DOHH2 (cell line): ENCODE measurements around the gene CTSW.
"Not testable (repeated sequence)": the region's sequence is repeated elsewhere in the genome, so short reads cannot be mapped to it uniquely, and the experiment has no call there.

Source experiments
- H3F3A ChIP-seq: fragments of 200-600 bp; sonication (generic), shearing (Covaris generic); 2 replicates; pipeline ENCODE4 v1.6.0; 2016; ENCODE audit warnings: antibody characterized with exemption, mild to moderate bottlenecking; ENCODE audit not compliant: control insufficient read depth, insufficient read depth
- H3K27ac ChIP-seq: fragments of 200-600 bp; sonication (generic); 2 replicates; pipeline ENCODE4 v1.5.1; 2014; ENCODE audit warnings: low read depth, mild to moderate bottlenecking, low read length, moderate library complexity
- H3K27me3 ChIP-seq: fragments of 200-600 bp; sonication (generic); 2 replicates; pipeline ENCODE4 v1.6.1; 2014; ENCODE audit warnings: mild to moderate bottlenecking, low read length, mixed read lengths; ENCODE audit not compliant: control insufficient read depth
- H3K36me3 ChIP-seq: fragments of 200-600 bp; sonication (generic); 2 replicates; pipeline ENCODE4 v1.6.1; 2014; ENCODE audit warnings: mild to moderate bottlenecking, low read length, moderate library complexity, mixed read lengths; ENCODE audit not compliant: control insufficient read depth
- H3K4me1 ChIP-seq: fragments of 200-600 bp; sonication (generic); 2 replicates; pipeline ENCODE4 v1.6.1; 2014; ENCODE audit warnings: mild to moderate bottlenecking, low read length, mixed read lengths; ENCODE audit not compliant: control insufficient read depth
- H3K4me2 ChIP-seq: fragments of 200-600 bp; sonication (generic); 2 replicates; pipeline ENCODE4 v1.6.0; 2014; ENCODE audit warnings: mild to moderate bottlenecking, low read length, moderate library complexity
- H3K4me3 ChIP-seq: fragments of 200-600 bp; sonication (generic); 2 replicates; pipeline ENCODE4 v1.5.1; 2014; ENCODE audit warnings: mild to moderate bottlenecking, low read length, mixed read lengths
- H3K79me2 ChIP-seq: fragments of 200-600 bp; sonication (generic); 2 replicates; pipeline ENCODE4 v1.6.1; 2014; ENCODE audit warnings: mild to moderate bottlenecking, low read length, mixed read lengths; ENCODE audit not compliant: control insufficient read depth
- H3K9me2 ChIP-seq: fragments of 200-600 bp; sonication (generic); replicated peaks from 2 replicates; pipeline ENCODE4 v1.6.1; 2014; ENCODE audit warnings: mild to moderate bottlenecking, low read length, mixed read lengths; ENCODE audit not compliant: control insufficient read depth
- H3K9me3 ChIP-seq: fragments of 200-600 bp; sonication (generic); 2 replicates; pipeline ENCODE4 v1.6.1; 2014; ENCODE audit warnings: antibody characterized with exemption, low read length, mixed read lengths; ENCODE audit not compliant: control insufficient read depth, insufficient read depth
- H4K20me1 ChIP-seq: fragments of 200-600 bp; sonication (generic); 2 replicates; pipeline ENCODE4 v1.6.0; 2014; ENCODE audit warnings: low read depth, mild to moderate bottlenecking, antibody characterized with exemption, low read length, moderate library complexity; ENCODE audit not compliant: control insufficient read depth, insufficient read depth
- EZH2phosphoT487 ChIP-seq: fragments of 200-600 bp; sonication (generic); IDR thresholded peaks from 2 replicates; pipeline ENCODE4 v1.6.1; 2017; ENCODE audit warnings: borderline replicate concordance, mild to moderate bottlenecking, antibody characterized with exemption, low read length, moderate library complexity, mixed read lengths
- TF ChIP-seq, protein P1 (sequence below): fragments of 200-600 bp; sonication (generic); IDR thresholded peaks from one replicate; pipeline ENCODE4 v1.5.1; 2014; ENCODE audit warnings: antibody characterized with exemption, mild to moderate bottlenecking, low read depth, low read length; ENCODE audit not compliant: poor library complexity, severe bottlenecking

The CTSW gene

DNA sequence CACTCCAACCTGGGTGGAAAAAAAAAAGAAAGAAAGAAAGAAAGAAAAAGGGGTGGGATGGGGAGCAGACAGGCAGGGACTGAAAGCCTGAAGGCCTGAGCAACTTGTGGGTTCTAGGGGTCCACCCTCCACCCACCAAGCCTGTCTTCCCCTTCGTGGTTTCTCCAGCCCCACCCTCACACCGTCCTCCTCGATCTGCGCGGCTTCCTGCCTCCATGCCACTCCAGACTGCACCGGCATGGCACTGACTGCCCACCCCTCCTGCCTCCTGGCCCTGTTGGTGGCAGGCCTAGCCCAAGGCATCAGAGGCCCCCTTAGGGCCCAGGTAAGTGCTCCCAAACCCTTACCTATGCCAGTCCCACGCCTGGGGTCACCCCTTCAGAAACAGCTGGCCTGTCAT is at the start of gene CTSW:
CTSW (plus strand) TSS at position 221 of the 400 bp plus-strand sequence; CDS start at position 239, 18 bp downstream.
- no peaks in the 10 kb centered on the region for H3K27me3 ChIP-seq
- peaks cover 4% of the 10 kb centered on the region for H3K4me1 ChIP-seq
- no peaks in the 10 kb centered on the region for H3K9me2 ChIP-seq
- no peak within 1 kb of the TSS for H3K27ac ChIP-seq
- H3K36me3 ChIP-seq = peaks cover 24% of the 10 kb centered on the region
- no peak for TF ChIP-seq EZH2phosphoT487
- H3K4me3 ChIP-seq = no peak within 1 kb of the TSS
- no peaks in the 10 kb centered on the region for H4K20me1 ChIP-seq
- H3F3A ChIP-seq = no peaks in the 10 kb centered on the region; the same call in 1 of the 2 replicates
- no peak within 1 kb of the TSS for H3K4me2 ChIP-seq
- H3K9me3 ChIP-seq = no peaks in the 10 kb centered on the region
- no peaks in the 10 kb centered on the region for H3K79me2 ChIP-seq

DNA sequence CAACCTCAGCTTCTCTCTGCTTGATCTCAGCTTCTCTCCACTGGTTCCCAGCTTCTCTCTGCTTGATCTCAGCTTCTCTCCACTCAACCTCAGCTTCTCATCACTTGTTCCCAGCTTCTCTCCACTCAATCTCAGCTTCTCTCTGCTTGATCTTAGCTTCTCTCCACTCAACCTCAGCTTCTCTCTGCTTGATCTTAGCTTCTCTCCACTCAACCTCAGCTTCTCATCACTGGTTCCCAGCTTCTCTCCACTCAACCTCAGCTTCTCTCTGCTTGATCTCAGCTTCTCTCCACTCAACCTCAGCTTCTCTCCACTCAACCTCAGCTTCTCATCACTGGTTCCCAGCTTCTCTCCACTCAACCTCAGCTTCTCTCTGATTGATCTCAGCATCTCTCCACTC is 47.4 kb upstream of the CTSW start:
- not testable (repeated sequence) for H4K20me1 ChIP-seq, H3K9me2 ChIP-seq, H3K9me3 ChIP-seq, H3K4me3 ChIP-seq, H3K79me2 ChIP-seq, H3K27ac ChIP-seq, H3F3A ChIP-seq, H3K4me2 ChIP-seq, H3K36me3 ChIP-seq
- Histone ChIP-seq H3K4me1 (peaks cover 16% of the 10 kb centered on the region), H3K27me3 (peaks cover 15% of the 10 kb centered on the region; the same call in 1 of the 2 replicates)

GRCh38 chr11:65833297-65834030 is 46.2 kb upstream of the CTSW start, which contains the start of gene SNX32:
Gene SNX32, plus strand, starts transcription at chr11:65833963. Its CDS starts 103 bp downstream, at chr11:65834066.
- Histone ChIP-seq H3K4me2 (peak within 1 kb of the TSS; percentile 73), H3K27ac (no peak within 1 kb of the TSS), H3K4me1 (peaks cover 16% of the 10 kb centered on the region), H3K27me3 (peaks cover 15% of the 10 kb centered on the region; the same call in 1 of the 2 replicates), H4K20me1 (no peaks in the 10 kb centered on the region), H3K36me3 (no peaks in the 10 kb centered on the region), H3K9me2 (no peaks in the 10 kb centered on the region), H3K79me2 (no peaks in the 10 kb centered on the region), H3F3A (peaks cover 9% of the 10 kb centered on the region), H3K4me3 (peak within 1 kb of the TSS; percentile 63), H3K9me3 (no peaks in the 10 kb centered on the region)
- no peak for TF ChIP-seq EZH2phosphoT487
- TF ChIP-seq, protein P1, sequence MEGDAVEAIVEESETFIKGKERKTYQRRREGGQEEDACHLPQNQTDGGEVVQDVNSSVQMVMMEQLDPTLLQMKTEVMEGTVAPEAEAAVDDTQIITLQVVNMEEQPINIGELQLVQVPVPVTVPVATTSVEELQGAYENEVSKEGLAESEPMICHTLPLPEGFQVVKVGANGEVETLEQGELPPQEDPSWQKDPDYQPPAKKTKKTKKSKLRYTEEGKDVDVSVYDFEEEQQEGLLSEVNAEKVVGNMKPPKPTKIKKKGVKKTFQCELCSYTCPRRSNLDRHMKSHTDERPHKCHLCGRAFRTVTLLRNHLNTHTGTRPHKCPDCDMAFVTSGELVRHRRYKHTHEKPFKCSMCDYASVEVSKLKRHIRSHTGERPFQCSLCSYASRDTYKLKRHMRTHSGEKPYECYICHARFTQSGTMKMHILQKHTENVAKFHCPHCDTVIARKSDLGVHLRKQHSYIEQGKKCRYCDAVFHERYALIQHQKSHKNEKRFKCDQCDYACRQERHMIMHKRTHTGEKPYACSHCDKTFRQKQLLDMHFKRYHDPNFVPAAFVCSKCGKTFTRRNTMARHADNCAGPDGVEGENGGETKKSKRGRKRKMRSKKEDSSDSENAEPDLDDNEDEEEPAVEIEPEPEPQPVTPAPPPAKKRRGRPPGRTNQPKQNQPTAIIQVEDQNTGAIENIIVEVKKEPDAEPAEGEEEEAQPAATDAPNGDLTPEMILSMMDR = no peak

- H3K27ac ChIP-seq = no peak overlapping the region
- peak overlapping the region; percentile 73 for H3K4me2 ChIP-seq
- H3K79me2 ChIP-seq = no peaks in the 10 kb centered on the region
- H3K9me2 ChIP-seq = no peaks in the 10 kb centered on the region
- H3K36me3 ChIP-seq = no peaks in the 10 kb centered on the region
- TF ChIP-seq, protein P1 = no peak
- TF ChIP-seq EZH2phosphoT487 = no peak
- H3K4me3 ChIP-seq = peak overlapping the region; percentile 63
- H3F3A ChIP-seq = peaks cover 9% of the 10 kb centered on the region
- no peaks in the 10 kb centered on the region for H3K9me3 ChIP-seq
- H4K20me1 ChIP-seq = no peaks in the 10 kb centered on the region
- H3K27me3 ChIP-seq = peaks cover 15% of the 10 kb centered on the region; the same call in 1 of the 2 replicates
- H3K4me1 ChIP-seq = peaks cover 16% of the 10 kb centered on the region
These were observed 45.4 kb upstream of the CTSW start for GRCh38 chr11:65834202-65834601.
